ENCODE results near the gene GTF3A.

DNA sequence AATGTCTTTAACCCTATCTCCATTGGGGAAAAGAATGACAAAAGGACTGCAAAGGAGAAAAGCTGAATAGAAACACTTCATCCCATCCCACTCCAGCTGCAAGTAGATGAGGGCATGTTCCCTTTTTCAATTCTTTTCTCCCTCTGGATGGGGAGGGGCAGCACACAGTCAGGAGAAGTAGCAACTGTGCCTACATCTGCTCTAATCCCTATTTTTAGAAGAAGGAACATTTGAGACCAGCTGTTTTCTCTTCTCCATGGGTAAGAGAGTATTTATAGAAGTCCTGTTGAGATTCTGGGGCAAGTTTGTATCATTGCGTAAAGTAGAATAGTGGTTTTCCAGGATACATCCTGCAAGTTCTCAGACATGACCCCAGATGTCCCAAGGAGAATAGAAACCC lies 9.3 kb upstream of the GTF3A start:
- TF ChIP-seq, protein P1, sequence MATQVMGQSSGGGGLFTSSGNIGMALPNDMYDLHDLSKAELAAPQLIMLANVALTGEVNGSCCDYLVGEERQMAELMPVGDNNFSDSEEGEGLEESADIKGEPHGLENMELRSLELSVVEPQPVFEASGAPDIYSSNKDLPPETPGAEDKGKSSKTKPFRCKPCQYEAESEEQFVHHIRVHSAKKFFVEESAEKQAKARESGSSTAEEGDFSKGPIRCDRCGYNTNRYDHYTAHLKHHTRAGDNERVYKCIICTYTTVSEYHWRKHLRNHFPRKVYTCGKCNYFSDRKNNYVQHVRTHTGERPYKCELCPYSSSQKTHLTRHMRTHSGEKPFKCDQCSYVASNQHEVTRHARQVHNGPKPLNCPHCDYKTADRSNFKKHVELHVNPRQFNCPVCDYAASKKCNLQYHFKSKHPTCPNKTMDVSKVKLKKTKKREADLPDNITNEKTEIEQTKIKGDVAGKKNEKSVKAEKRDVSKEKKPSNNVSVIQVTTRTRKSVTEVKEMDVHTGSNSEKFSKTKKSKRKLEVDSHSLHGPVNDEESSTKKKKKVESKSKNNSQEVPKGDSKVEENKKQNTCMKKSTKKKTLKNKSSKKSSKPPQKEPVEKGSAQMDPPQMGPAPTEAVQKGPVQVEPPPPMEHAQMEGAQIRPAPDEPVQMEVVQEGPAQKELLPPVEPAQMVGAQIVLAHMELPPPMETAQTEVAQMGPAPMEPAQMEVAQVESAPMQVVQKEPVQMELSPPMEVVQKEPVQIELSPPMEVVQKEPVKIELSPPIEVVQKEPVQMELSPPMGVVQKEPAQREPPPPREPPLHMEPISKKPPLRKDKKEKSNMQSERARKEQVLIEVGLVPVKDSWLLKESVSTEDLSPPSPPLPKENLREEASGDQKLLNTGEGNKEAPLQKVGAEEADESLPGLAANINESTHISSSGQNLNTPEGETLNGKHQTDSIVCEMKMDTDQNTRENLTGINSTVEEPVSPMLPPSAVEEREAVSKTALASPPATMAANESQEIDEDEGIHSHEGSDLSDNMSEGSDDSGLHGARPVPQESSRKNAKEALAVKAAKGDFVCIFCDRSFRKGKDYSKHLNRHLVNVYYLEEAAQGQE (IDR thresholded peaks at IDR 0.05; ENCODE audit: low read depth): no peak
- TF ChIP-seq EGR1 (IDR thresholded peaks at IDR 0.05) (no peak), CEBPB (IDR thresholded peaks at IDR 0.05) (no peak), EP300 (IDR thresholded peaks at IDR 0.05; ENCODE audit: borderline replicate concordance) (no peak), FOXM1 (IDR thresholded peaks at IDR 0.05; ENCODE audit: borderline replicate concordance, low read depth) (no peak), TAF1 (IDR thresholded peaks at IDR 0.05; ENCODE audit: low read depth) (no peak), RAD21 (IDR thresholded peaks at IDR 0.05; ENCODE audit: low read depth) (no peak), NFIC (IDR thresholded peaks at IDR 0.05) (no peak), ZBTB7A (IDR thresholded peaks at IDR 0.05; ENCODE audit: low read depth) (no peak), TCF12 (IDR thresholded peaks at IDR 0.05; ENCODE audit: low read depth) (no peak), CREB1 (IDR thresholded peaks at IDR 0.05; ENCODE audit: low read depth) (no peak)
- TF ChIP-seq, protein P2, sequence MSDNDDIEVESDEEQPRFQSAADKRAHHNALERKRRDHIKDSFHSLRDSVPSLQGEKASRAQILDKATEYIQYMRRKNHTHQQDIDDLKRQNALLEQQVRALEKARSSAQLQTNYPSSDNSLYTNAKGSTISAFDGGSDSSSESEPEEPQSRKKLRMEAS (IDR thresholded peaks at IDR 0.05): no peak
- TF ChIP-seq, protein P3, sequence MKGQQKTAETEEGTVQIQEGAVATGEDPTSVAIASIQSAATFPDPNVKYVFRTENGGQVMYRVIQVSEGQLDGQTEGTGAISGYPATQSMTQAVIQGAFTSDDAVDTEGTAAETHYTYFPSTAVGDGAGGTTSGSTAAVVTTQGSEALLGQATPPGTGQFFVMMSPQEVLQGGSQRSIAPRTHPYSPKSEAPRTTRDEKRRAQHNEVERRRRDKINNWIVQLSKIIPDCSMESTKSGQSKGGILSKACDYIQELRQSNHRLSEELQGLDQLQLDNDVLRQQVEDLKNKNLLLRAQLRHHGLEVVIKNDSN (IDR thresholded peaks at IDR 0.05): no peak

Data from Ishikawa (cell line).